ENCODE measurements around the gene CHERP. TPM values are rescaled to one million over a fixed set of nuclear protein-coding genes. Genes with fewer than 3 reads are reported as not detected.
A peak's percentile ranks its signal among the peaks of the same experiment; 100 is the strongest.

CHERP gene
- 52.4 TPM for polyA plus RNA-seq (2012; ENCODE audit: insufficient read depth, insufficient read length)

GRCh38 chr19:16542045-16542909, at the start of gene CHERP:
TSS of gene CHERP (minus strand) at chr19:16542437. CDS start at chr19:16542378, 59 bp downstream.
- peak; percentile 88 for DNase-seq (ENCODE audit: low read depth, low spot score)
- H3K4me3 ChIP-seq (ENCODE audit: low read length): peak within 1 kb of the TSS; percentile 92

GRCh38 chr19:16590876-16591802, 48.9 kb upstream of the CHERP start:
- DNase-seq (ENCODE audit: low read depth, low spot score): no peak
- no peak overlapping the region for H3K4me3 ChIP-seq (ENCODE audit: low read length)

- no peak overlapping the region for H3K4me3 ChIP-seq (ENCODE audit: low read length)
- DNase-seq (ENCODE audit: low read depth, low spot score): no peak
These were observed 47.7 kb upstream of the CHERP start for GRCh38 chr19:16589917-16590316.

GRCh38 chr19:16588824-16589577, 46.8 kb upstream of the CHERP start:
- no peak overlapping the region for H3K4me3 ChIP-seq (ENCODE audit: low read length)
- DNase-seq (ENCODE audit: low read depth, low spot score): no peak

- peak; percentile 85 for DNase-seq (ENCODE audit: low read depth, low spot score)
- H3K4me3 ChIP-seq (ENCODE audit: low read length): peak overlapping the region; percentile 48
These were observed 45.9 kb upstream of the CHERP start for GRCh38 chr19:16587833-16588823.

- H3K4me3 ChIP-seq (ENCODE audit: low read length): peak overlapping the region; percentile 48
- DNase-seq (ENCODE audit: low read depth, low spot score): peak; percentile 78
These were observed 45.0 kb upstream of the CHERP start for GRCh38 chr19:16586991-16587832.

GRCh38 chr19:16586477-16586871, 44.2 kb upstream of the CHERP start:
- H3K4me3 ChIP-seq (ENCODE audit: low read length): peak overlapping the region; percentile 48
- DNase-seq (ENCODE audit: low read depth, low spot score): no peak

GRCh38 chr19:16585808-16586476, 43.7 kb upstream of the CHERP start:
- peak overlapping the region; percentile 48 for H3K4me3 ChIP-seq (ENCODE audit: low read length)
- DNase-seq (ENCODE audit: low read depth, low spot score): no peak

- DNase-seq (ENCODE audit: low read depth, low spot score): no peak
- peak overlapping the region; percentile 59 for H3K4me3 ChIP-seq (ENCODE audit: low read length)
These were observed 43.0 kb upstream of the CHERP start for GRCh38 chr19:16585094-16585801.

- peak overlapping the region; percentile 59 for H3K4me3 ChIP-seq (ENCODE audit: low read length)
- peak; percentile 89 for DNase-seq (ENCODE audit: low read depth, low spot score)
These were observed 42.2 kb upstream of the CHERP start for GRCh38 chr19:16584248-16585093.

GRCh38 chr19:16582486-16583261, 40.4 kb upstream of the CHERP start:
- no peak overlapping the region for H3K4me3 ChIP-seq (ENCODE audit: low read length)
- DNase-seq (ENCODE audit: low read depth, low spot score): no peak

GRCh38 chr19:16581971-16582343, 39.7 kb upstream of the CHERP start:
- DNase-seq (ENCODE audit: low read depth, low spot score): no peak

GRCh38 chr19:16581145-16581970, 39.1 kb upstream of the CHERP start:
- no peak overlapping the region for H3K4me3 ChIP-seq (ENCODE audit: low read length)
- DNase-seq (ENCODE audit: low read depth, low spot score): no peak

More at GRCh38 chr19:16581971-16582343, 39.7 kb upstream of the CHERP start:
- H3K4me3 ChIP-seq (ENCODE audit: low read length): no peak overlapping the region

- no peak for DNase-seq (ENCODE audit: low read depth, low spot score)
These were observed 37.1 kb upstream of the CHERP start for GRCh38 chr19:16579381-16579780.

More at GRCh38 chr19:16579381-16579780, 37.1 kb upstream of the CHERP start:
- H3K4me3 ChIP-seq (ENCODE audit: low read length): no peak overlapping the region
